GM12878 (cell line): ENCODE data around the gene ACACB.

Source experiments
- ATF3 ChIP-seq: IDR thresholded peaks from 2 replicates; pipeline ENCODE4 v1.6.1; 2011; ENCODE audit warnings: low read depth, mild to moderate bottlenecking, low read length, moderate library complexity, borderline replicate concordance; ENCODE audit errors: extremely low read depth
- CTCF ChIP-seq, 3 experiments: IDR thresholded peaks in 2 of 3; conservative IDR thresholded peaks in 1 of 3; 2 replicates each; pipeline ENCODE4 v1.5.1; 2011; ENCODE audit warnings: low read depth in 3 of 3, low read length in 3 of 3, mild to moderate bottlenecking in 3 of 3, control low read depth in 2 of 3, moderate library complexity in 2 of 3, inconsistent platforms in 1 of 3, mixed read lengths in 1 of 3; ENCODE audit not compliant: control insufficient read depth in 2 of 3, insufficient read depth in 1 of 3; ENCODE audit errors: extremely low read depth in 1 of 3
- EZH2 ChIP-seq: IDR thresholded peaks from 2 replicates; pipeline ENCODE4 v1.6.1; 2012; ENCODE audit warnings: low read depth, mild to moderate bottlenecking, control low read depth, inconsistent platforms, low read length, borderline replicate concordance; ENCODE audit not compliant: control insufficient read depth
- GABPA ChIP-seq: IDR thresholded peaks from 2 replicates; pipeline ENCODE4 v1.6.1; 2014; ENCODE audit warnings: antibody characterized with exemption, low read depth, mild to moderate bottlenecking, inconsistent platforms
- LARP7 ChIP-seq: fragments of 450-650 bp; IDR thresholded peaks from 2 replicates; pipeline ENCODE4 v1.6.1; 2017; ENCODE audit warnings: mild to moderate bottlenecking
- RELA ChIP-seq: fragments of 450-650 bp; IDR thresholded peaks from 2 replicates; pipeline ENCODE4 v1.8.0; 2014; ENCODE audit warnings: borderline replicate concordance; ENCODE audit not compliant: partially characterized antibody
- SP1 ChIP-seq: IDR thresholded peaks from one replicate; pipeline ENCODE4 v1.6.1; 2011; ENCODE audit warnings: low read depth, low read length
- USF2 ChIP-seq: IDR thresholded peaks from 2 replicates; pipeline ENCODE4 v1.6.1; 2011; ENCODE audit warnings: low read depth, low read length, improper control_type of control experiment, borderline replicate concordance
- YY1 ChIP-seq: IDR thresholded peaks from 2 replicates; pipeline ENCODE4 v1.6.1; 2011; ENCODE audit warnings: low read depth, mild to moderate bottlenecking, low read length
- ZNF592 ChIP-seq: fragments of 450-650 bp; IDR thresholded peaks from 2 replicates; pipeline ENCODE4 v1.6.1; 2017; ENCODE audit warnings: mild to moderate bottlenecking, moderate library complexity
- TF ChIP-seq, protein P1 (sequence below): fragments of 450-650 bp; IDR thresholded peaks from 2 replicates; pipeline ENCODE4 v1.6.1; 2016; ENCODE audit warnings: mild to moderate bottlenecking

- TF ChIP-seq, protein P1, sequence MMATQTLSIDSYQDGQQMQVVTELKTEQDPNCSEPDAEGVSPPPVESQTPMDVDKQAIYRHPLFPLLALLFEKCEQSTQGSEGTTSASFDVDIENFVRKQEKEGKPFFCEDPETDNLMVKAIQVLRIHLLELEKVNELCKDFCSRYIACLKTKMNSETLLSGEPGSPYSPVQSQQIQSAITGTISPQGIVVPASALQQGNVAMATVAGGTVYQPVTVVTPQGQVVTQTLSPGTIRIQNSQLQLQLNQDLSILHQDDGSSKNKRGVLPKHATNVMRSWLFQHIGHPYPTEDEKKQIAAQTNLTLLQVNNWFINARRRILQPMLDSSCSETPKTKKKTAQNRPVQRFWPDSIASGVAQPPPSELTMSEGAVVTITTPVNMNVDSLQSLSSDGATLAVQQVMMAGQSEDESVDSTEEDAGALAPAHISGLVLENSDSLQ = no peak
- TF ChIP-seq CTCF (IDR thresholded peaks at IDR 0.05 in 2 of 3, conservative IDR thresholded peaks at IDR 0.05 in 1 of 3; ENCODE audit: control insufficient read depth in 2 of 3, extremely low read depth in 1 of 3, insufficient read depth in 1 of 3, low read depth in 3 of 3, low read length in 3 of 3) = no peak
- no peak for TF ChIP-seq ZNF592
- TF ChIP-seq SP1 = no peak
- no peak for TF ChIP-seq GABPA
- TF ChIP-seq LARP7 = no peak
- TF ChIP-seq EZH2 = no peak
- TF ChIP-seq USF2 = no peak
- no peak for TF ChIP-seq ATF3
- TF ChIP-seq YY1 = no peak
- no peak for TF ChIP-seq RELA
Measured at GRCh38 chr12:109274381-109274780, 158.0 kb downstream of the ACACB start.
